Erythroblast (primary cell): ENCODE results near the gene DLST.

Source experiments
- GATA1 ChIP-seq: IDR thresholded peaks from 2 replicates; pipeline ENCODE4 v1.6.1; 2011; ENCODE audit warnings: low read depth, mild to moderate bottlenecking, control low read depth, low read length, moderate library complexity
- POLR2A ChIP-seq: IDR thresholded peaks from 2 replicates; pipeline ENCODE4 v1.6.1; 2011; ENCODE audit warnings: mild to moderate bottlenecking, low read length

DNA sequence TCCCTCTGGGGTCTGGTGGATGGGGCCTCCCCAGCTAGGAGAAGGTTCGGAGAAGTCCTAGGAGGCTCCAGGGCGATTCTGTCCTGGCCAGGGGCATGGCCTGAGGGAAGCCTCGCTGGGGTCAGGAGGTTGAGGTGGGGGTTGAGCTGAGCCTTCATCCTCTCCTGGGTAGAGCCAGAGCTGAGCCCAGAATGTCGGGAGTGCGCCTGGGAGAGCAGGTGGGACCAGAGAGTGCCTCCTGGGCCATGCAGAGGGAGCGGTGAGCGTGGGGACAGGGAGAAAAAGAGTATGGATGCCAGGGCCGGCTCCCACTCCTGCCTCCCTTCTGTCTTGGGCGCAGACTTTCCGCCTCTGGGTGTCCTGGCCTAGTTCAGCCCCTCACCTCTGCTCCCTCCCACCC lies 28.2 kb downstream of the DLST start:
- TF ChIP-seq POLR2A: no peak
- TF ChIP-seq GATA1: no peak
